ENCODE data around the gene RAD51B.
"Not testable (repeated sequence)": the region's sequence is repeated elsewhere in the genome, so short reads cannot be mapped to it uniquely, and the experiment has no call there.

Gene RAD51B

DNA sequence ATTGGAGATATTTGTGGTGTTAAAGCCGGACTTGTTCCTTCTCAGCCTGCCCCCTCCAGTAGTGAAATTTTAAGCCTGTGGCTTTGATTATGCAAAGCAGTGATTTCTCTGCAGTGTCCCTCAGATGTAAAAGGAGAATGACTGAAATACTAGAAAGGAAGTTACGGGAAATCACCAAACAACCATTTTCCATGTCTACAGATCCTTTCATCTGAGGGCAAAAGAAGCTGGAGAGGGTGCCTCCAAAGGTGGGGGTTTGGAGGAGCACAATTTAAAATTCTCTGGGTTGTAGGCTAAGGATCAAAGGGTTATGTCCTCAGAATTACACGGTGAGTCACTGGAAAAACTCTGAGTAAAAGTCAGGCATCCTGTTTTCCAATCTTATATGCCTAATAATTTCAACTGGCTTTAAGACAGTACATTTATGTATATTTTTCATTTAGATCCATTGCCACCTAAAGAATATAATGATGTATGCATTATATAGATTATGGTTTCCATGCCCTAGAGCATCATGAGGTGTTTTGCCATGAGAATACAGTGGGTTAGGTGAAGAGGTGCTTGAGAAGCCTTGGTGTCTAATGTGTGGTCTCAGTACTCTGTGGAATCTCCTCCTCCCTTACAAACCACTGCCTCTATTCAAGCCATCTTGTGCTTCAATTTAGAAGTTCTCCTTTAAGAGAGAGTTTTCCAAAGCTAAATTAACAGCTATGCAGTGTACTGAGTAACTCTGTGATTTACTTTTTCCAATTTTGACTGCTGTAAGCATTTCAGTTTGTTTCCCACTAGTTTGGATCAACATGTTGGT, 362.1 kb downstream of the RAD51B start:
- H3K4me3 ChIP-seq (ENCODE audit: control insufficient read depth, low read depth, low read length): no peak overlapping the region
- TF ChIP-seq, protein P1, sequence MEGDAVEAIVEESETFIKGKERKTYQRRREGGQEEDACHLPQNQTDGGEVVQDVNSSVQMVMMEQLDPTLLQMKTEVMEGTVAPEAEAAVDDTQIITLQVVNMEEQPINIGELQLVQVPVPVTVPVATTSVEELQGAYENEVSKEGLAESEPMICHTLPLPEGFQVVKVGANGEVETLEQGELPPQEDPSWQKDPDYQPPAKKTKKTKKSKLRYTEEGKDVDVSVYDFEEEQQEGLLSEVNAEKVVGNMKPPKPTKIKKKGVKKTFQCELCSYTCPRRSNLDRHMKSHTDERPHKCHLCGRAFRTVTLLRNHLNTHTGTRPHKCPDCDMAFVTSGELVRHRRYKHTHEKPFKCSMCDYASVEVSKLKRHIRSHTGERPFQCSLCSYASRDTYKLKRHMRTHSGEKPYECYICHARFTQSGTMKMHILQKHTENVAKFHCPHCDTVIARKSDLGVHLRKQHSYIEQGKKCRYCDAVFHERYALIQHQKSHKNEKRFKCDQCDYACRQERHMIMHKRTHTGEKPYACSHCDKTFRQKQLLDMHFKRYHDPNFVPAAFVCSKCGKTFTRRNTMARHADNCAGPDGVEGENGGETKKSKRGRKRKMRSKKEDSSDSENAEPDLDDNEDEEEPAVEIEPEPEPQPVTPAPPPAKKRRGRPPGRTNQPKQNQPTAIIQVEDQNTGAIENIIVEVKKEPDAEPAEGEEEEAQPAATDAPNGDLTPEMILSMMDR (conservative IDR thresholded peaks at IDR 0.05; ENCODE audit: control insufficient read depth, insufficient read depth, low read depth, low read length): no peak
- DNase-seq (ENCODE audit: low read depth): peak; percentile 80

DNA sequence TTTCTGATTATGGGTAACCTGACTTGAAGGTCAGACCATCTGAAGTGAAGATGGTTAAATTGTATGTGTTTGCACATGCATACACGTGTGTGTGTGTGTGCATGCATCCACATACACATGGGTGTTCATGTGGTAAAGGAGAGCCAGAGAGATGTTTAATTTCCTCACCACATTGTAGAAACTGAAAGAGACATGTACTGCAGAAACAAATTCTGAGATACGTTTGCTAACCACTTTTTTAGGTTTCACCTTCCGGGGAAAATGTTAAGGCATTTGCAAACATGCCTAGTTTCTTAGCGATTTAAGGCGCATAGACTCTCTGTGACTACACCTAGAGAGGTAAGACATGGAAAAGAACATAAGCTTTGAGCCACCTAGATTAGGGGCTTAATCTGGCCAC, 362.9 kb downstream of the RAD51B start:
- no peak for DNase-seq (ENCODE audit: low read depth)
- TF ChIP-seq, protein P1 (conservative IDR thresholded peaks at IDR 0.05; ENCODE audit: control insufficient read depth, insufficient read depth, low read depth, low read length): no peak
- no peak overlapping the region for H3K4me3 ChIP-seq (ENCODE audit: control insufficient read depth, low read depth, low read length)

DNA sequence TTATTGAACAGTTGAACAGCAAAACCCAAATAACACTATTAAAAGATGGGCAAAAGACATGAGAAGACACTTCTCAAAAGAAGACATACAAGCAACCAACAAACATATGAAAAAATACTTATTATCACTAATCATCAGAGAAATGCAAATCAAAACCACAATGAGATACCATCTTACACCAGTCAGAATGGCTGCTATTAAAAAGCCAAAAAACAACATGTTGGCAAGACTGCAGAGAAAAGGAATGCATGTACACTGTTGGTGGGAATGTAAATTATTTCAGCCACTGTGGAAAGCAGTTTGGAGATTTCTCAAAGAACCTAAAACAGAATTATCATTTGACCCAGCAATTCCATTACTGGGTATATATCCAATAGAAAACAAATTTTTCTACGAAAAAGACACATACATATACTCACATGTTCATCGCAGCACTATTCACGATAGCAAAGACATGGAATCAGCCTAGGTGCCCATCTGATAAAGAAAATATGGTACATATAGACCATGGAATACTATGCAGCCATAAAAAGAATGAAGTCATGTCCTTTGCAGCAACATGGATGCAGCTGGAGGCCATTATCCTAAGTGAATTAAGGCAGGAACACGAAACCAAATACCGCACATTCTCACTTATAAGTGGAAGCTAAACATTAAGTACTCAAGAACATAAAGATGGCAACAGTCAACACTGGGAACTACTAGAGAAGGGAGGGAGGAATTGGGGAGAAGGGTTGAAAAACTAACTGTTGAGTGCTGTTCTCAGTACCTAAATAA, 367.1 kb downstream of the RAD51B start:
- H3K4me3 ChIP-seq (ENCODE audit: control insufficient read depth, low read depth, low read length): not testable (repeated sequence)
- DNase-seq (ENCODE audit: low read depth): peak; percentile 27

DNA sequence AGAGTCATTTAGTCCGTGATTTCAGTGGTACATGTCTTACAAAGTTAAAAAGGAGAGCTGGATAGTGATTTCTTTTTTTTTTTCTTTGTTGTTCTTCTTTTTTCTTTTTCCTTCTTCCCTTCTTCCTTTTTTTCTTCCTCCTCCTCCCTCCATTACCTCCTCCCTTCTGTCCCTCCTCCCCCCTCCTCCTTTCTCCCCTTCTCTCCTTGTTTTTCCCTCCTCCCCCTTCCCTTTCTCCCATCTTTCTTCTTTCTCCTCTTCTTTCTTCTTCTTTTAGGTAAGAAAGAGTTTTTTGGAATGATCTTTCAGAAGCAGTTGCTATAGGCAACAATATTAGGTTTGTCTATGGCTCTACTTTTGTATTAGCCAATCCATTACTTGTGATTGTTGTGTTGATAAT, 368.6 kb downstream of the RAD51B start:
- DNase-seq (ENCODE audit: low read depth): no peak
- no peak overlapping the region for H3K4me3 ChIP-seq (ENCODE audit: control insufficient read depth, low read depth, low read length)
- TF ChIP-seq, protein P1 (conservative IDR thresholded peaks at IDR 0.05; ENCODE audit: control insufficient read depth, insufficient read depth, low read depth, low read length): no peak

DNA sequence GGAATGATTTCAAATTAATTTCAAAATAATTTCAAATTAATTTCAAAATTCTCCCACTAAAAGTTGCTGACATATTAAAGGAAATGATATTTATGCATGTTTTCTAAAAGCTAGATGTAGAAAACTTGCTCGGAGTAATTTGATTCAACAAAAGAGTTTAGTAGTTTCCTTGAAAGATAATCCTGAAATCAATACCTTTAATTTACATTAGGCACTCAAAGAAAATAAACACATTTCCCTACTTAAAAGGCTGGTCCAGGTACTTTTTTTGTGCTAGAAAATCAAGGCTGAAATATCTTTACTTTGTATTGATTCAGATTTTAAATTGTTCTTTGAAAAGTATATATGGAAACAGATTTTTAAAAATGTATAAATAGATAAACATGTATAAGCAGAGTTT, 370.5 kb downstream of the RAD51B start:
- DNase-seq (ENCODE audit: low read depth): no peak
- TF ChIP-seq, protein P1 (conservative IDR thresholded peaks at IDR 0.05; ENCODE audit: control insufficient read depth, insufficient read depth, low read depth, low read length): no peak
- H3K4me3 ChIP-seq (ENCODE audit: control insufficient read depth, low read depth, low read length): no peak overlapping the region

DNA sequence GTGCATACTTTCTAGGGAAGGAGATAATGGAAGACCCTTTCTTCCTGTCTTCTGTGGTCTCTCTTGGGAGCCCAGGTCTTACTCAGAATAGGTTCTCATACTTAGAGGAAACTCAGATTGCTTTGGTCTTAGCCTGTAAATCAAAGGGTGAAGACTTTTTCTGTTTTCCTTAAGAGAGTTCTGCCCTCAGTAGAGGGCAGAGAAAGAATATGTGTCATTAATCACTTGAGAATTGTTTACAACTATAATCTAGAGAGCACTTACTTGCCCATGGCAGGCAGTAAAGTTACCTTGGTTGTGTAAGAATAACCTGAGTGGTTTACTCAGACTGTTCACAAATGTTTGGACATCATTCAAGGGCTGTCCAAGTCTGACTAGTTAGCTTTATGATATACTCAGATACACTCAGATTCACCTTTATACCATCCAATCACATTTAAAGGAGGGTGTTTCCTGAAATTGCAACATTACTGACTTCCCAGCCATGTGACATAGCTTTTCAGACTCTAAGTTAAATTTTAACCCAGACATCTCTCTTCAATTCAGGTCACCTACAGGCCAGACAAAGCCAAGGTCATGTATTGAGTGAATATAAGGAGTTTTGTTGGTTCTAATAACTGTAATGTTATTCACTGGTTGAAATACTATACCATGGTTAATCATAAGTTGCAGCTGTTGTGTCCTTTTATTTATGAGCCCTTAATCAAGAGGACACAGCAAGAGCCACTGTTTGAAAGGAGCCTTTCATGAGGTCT, 372.2 kb downstream of the RAD51B start:
- DNase-seq (ENCODE audit: low read depth): peak; percentile 45
- TF ChIP-seq, protein P1 (conservative IDR thresholded peaks at IDR 0.05; ENCODE audit: control insufficient read depth, insufficient read depth, low read depth, low read length): no peak
- no peak overlapping the region for H3K4me3 ChIP-seq (ENCODE audit: control insufficient read depth, low read depth, low read length)

Measured in fibroblast of mammary gland (primary cell).